Measurements from ENCODE around the gene NAP1L3.

The NAP1L3 gene

GRCh38 chrX:93695981-93696380 is 22.6 kb upstream of the NAP1L3 start:
- Histone ChIP-seq H4K20me1 (ENCODE audit: control insufficient read depth, insufficient read depth, low read depth, low read length) (no peaks in the 10 kb centered on the region), H3K36me3 (ENCODE audit: control insufficient read depth, low read length) (no peaks in the 10 kb centered on the region)

GRCh38 chrX:93673869-93674271 is 492 bp upstream of the NAP1L3 start, which contains the start of gene FAM133A:
FAM133A (plus strand) TSS chrX:93674206; CDS start chrX:93709420, 35,214 bp downstream.
- H3K4me1 ChIP-seq (ENCODE audit: control insufficient read depth, low read length), result no peaks in the 10 kb centered on the region
- H3K79me2 ChIP-seq (ENCODE audit: control insufficient read depth, low read length), result no peaks in the 10 kb centered on the region
- no peak for TF ChIP-seq CTCF (IDR thresholded peaks at IDR 0.05; ENCODE audit: low read depth, low read length, poor library complexity, severe bottlenecking)
- TF ChIP-seq EZH2phosphoT487 (IDR thresholded peaks at IDR 0.05; ENCODE audit: borderline replicate concordance, low read length), result no peak
- H3K4me3 ChIP-seq (ENCODE audit: low read length), result peak within 1 kb of the TSS; percentile 54
- no peaks in the 10 kb centered on the region for H3K36me3 ChIP-seq (ENCODE audit: control insufficient read depth, low read length)
- no peaks in the 10 kb centered on the region for H3K9me3 ChIP-seq (ENCODE audit: control insufficient read depth, insufficient read depth, low read length)
- no peaks in the 10 kb centered on the region for H4K20me1 ChIP-seq (ENCODE audit: control insufficient read depth, insufficient read depth, low read depth, low read length)
- peak within 1 kb of the TSS; percentile 45 for H3K4me2 ChIP-seq (ENCODE audit: low read length)
- H3K9me2 ChIP-seq (replicated peaks; ENCODE audit: control insufficient read depth, low read length), result no peaks in the 10 kb centered on the region
- H3F3A ChIP-seq (ENCODE audit: control insufficient read depth, insufficient read depth), result no peaks in the 10 kb centered on the region
- no peak within 1 kb of the TSS for H3K27ac ChIP-seq (ENCODE audit: low read depth, low read length)
- peaks cover 7% of the 10 kb centered on the region for H3K27me3 ChIP-seq (ENCODE audit: control insufficient read depth, low read length)

More at GRCh38 chrX:93695981-93696380, 22.6 kb upstream of the NAP1L3 start:
- H3F3A ChIP-seq (ENCODE audit: control insufficient read depth, insufficient read depth), result no peaks in the 10 kb centered on the region
- no peak overlapping the region for H3K27ac ChIP-seq (ENCODE audit: low read depth, low read length)
- no peaks in the 10 kb centered on the region for H3K9me3 ChIP-seq (ENCODE audit: control insufficient read depth, insufficient read depth, low read length)
- TF ChIP-seq CTCF (IDR thresholded peaks at IDR 0.05; ENCODE audit: low read depth, low read length, poor library complexity, severe bottlenecking), result no peak
- no peak for TF ChIP-seq EZH2phosphoT487 (IDR thresholded peaks at IDR 0.05; ENCODE audit: borderline replicate concordance, low read length)
- no peaks in the 10 kb centered on the region for H3K27me3 ChIP-seq (ENCODE audit: control insufficient read depth, low read length)
- H3K4me2 ChIP-seq (ENCODE audit: low read length), result no peak overlapping the region
- H3K9me2 ChIP-seq (replicated peaks; ENCODE audit: control insufficient read depth, low read length), result no peaks in the 10 kb centered on the region
- no peaks in the 10 kb centered on the region for H3K4me1 ChIP-seq (ENCODE audit: control insufficient read depth, low read length)
- no peaks in the 10 kb centered on the region for H3K79me2 ChIP-seq (ENCODE audit: control insufficient read depth, low read length)
- H3K4me3 ChIP-seq (ENCODE audit: low read length), result no peak overlapping the region

- TF ChIP-seq CTCF (IDR thresholded peaks at IDR 0.05; ENCODE audit: low read depth, low read length, poor library complexity, severe bottlenecking) (no peak), EZH2phosphoT487 (IDR thresholded peaks at IDR 0.05; ENCODE audit: borderline replicate concordance, low read length) (no peak)
- Histone ChIP-seq H3K27me3 (ENCODE audit: control insufficient read depth, low read length) (no peaks in the 10 kb centered on the region), H3K9me3 (ENCODE audit: control insufficient read depth, insufficient read depth, low read length) (no peaks in the 10 kb centered on the region), H3K4me1 (ENCODE audit: control insufficient read depth, low read length) (no peaks in the 10 kb centered on the region), H3K36me3 (ENCODE audit: control insufficient read depth, low read length) (no peaks in the 10 kb centered on the region), H3K4me2 (ENCODE audit: low read length) (no peak overlapping the region), H3K4me3 (ENCODE audit: low read length) (no peak overlapping the region), H3K9me2 (replicated peaks; ENCODE audit: control insufficient read depth, low read length) (no peaks in the 10 kb centered on the region), H4K20me1 (ENCODE audit: control insufficient read depth, insufficient read depth, low read depth, low read length) (no peaks in the 10 kb centered on the region), H3F3A (ENCODE audit: control insufficient read depth, insufficient read depth) (no peaks in the 10 kb centered on the region), H3K27ac (ENCODE audit: low read depth, low read length) (no peak overlapping the region), H3K79me2 (ENCODE audit: control insufficient read depth, low read length) (no peaks in the 10 kb centered on the region)
Measured at GRCh38 chrX:93660575-93660974, 12.8 kb downstream of the NAP1L3 start.
